KMS-11 (cell line): Measurements from ENCODE around the gene TMEFF2.

Source experiments
- H2AFZ ChIP-seq: fragments of 200-600 bp; sonication (generic); 2 replicates; pipeline ENCODE4 v1.6.1; 2016; ENCODE audit warnings: antibody characterized with exemption, mixed run types, low read depth
- H3K27ac ChIP-seq: fragments of 200-600 bp; sonication (generic); 2 replicates; pipeline ENCODE4 v1.6.1; 2016; ENCODE audit warnings: mild to moderate bottlenecking, mixed run types
- H3K27me3 ChIP-seq: fragments of 200-600 bp; sonication (generic); 2 replicates; pipeline ENCODE4 v1.6.1; 2017; ENCODE audit warnings: mild to moderate bottlenecking, low read depth, mixed run types, moderate library complexity; ENCODE audit not compliant: insufficient read depth
- H3K36me3 ChIP-seq: fragments of 200-600 bp; sonication (generic); 2 replicates; pipeline ENCODE4 v1.6.1; 2017; ENCODE audit warnings: mild to moderate bottlenecking, mixed run types; ENCODE audit not compliant: insufficient read depth
- H3K4me1 ChIP-seq: fragments of 200-600 bp; sonication (generic); 2 replicates; pipeline ENCODE4 v1.6.1; 2016; ENCODE audit warnings: mild to moderate bottlenecking, low read depth, mixed run types; ENCODE audit not compliant: poor library complexity, severe bottlenecking
- H3K4me2 ChIP-seq: fragments of 200-600 bp; sonication (generic); 2 replicates; pipeline ENCODE4 v1.7.0; 2016; ENCODE audit warnings: mild to moderate bottlenecking, mixed run types
- H3K4me3 ChIP-seq: fragments of 200-600 bp; sonication (generic); IDR thresholded peaks from 2 replicates; pipeline ENCODE4 v1.6.1; 2017; ENCODE audit warnings: low read depth, low read length, mixed read lengths; ENCODE audit not compliant: insufficient read depth
- H3K79me2 ChIP-seq: fragments of 200-600 bp; sonication (generic); 2 replicates; pipeline ENCODE4 v1.6.1; 2016; ENCODE audit warnings: low read depth, mixed run types; ENCODE audit not compliant: insufficient read depth
- H3K9ac ChIP-seq: fragments of 200-600 bp; sonication (generic); 2 replicates; pipeline ENCODE4 v1.6.1; 2016; ENCODE audit warnings: mild to moderate bottlenecking, mixed run types
- H4K20me1 ChIP-seq: fragments of 200-600 bp; sonication (generic); 2 replicates; pipeline ENCODE4 v1.6.1; 2016; ENCODE audit warnings: mild to moderate bottlenecking, mixed run types; ENCODE audit not compliant: insufficient read depth
- TF ChIP-seq, protein P1 (sequence below): fragments of 200-600 bp; sonication (generic); conservative IDR thresholded peaks from 2 replicates; pipeline ENCODE4 v1.6.1; 2017; ENCODE audit warnings: low read depth, mild to moderate bottlenecking, antibody characterized with exemption, low read length, moderate library complexity, mixed read lengths

The TMEFF2 gene

DNA sequence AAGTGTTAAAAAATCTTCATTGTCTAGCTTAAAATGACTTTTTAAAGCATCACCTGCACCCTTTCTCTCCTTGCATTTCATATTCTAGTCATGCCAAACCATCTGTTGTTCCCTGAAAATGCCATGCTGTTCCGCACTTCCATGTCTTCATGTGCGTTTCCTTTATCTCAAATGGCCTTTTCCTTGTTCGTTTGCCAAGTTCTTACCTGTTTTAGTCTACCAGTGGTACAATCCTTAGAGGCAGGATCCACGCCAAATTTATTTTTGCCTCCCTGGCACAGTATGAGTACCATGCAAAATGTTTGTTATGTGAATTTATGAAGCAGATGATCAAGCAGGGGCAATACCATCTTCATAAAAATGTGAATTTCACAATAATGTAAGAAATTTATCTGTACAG, 37.0 kb downstream of the TMEFF2 start:
- no peaks in the 10 kb centered on the region for H3K36me3 ChIP-seq
- H4K20me1 ChIP-seq = no peaks in the 10 kb centered on the region
- H3K4me1 ChIP-seq = no peaks in the 10 kb centered on the region
- TF ChIP-seq, protein P1, sequence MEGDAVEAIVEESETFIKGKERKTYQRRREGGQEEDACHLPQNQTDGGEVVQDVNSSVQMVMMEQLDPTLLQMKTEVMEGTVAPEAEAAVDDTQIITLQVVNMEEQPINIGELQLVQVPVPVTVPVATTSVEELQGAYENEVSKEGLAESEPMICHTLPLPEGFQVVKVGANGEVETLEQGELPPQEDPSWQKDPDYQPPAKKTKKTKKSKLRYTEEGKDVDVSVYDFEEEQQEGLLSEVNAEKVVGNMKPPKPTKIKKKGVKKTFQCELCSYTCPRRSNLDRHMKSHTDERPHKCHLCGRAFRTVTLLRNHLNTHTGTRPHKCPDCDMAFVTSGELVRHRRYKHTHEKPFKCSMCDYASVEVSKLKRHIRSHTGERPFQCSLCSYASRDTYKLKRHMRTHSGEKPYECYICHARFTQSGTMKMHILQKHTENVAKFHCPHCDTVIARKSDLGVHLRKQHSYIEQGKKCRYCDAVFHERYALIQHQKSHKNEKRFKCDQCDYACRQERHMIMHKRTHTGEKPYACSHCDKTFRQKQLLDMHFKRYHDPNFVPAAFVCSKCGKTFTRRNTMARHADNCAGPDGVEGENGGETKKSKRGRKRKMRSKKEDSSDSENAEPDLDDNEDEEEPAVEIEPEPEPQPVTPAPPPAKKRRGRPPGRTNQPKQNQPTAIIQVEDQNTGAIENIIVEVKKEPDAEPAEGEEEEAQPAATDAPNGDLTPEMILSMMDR = no peak
- no peak overlapping the region for H3K4me3 ChIP-seq
- no peak overlapping the region for H3K4me2 ChIP-seq
- no peak overlapping the region for H2AFZ ChIP-seq
- no peak overlapping the region for H3K9ac ChIP-seq
- H3K27me3 ChIP-seq = no peaks in the 10 kb centered on the region
- no peak overlapping the region for H3K27ac ChIP-seq
- no peaks in the 10 kb centered on the region for H3K79me2 ChIP-seq

GRCh38 chr2:192155511-192156118, 39.1 kb downstream of the TMEFF2 start:
- no peaks in the 10 kb centered on the region for H4K20me1 ChIP-seq
- no peak overlapping the region for H3K27ac ChIP-seq
- no peak overlapping the region for H3K4me2 ChIP-seq
- H3K4me3 ChIP-seq = no peak overlapping the region
- no peaks in the 10 kb centered on the region for H3K4me1 ChIP-seq
- no peaks in the 10 kb centered on the region for H3K79me2 ChIP-seq
- no peaks in the 10 kb centered on the region for H3K36me3 ChIP-seq
- no peaks in the 10 kb centered on the region for H3K27me3 ChIP-seq
- no peak overlapping the region for H3K9ac ChIP-seq
- TF ChIP-seq, protein P1 = no peak
- no peak overlapping the region for H2AFZ ChIP-seq

DNA sequence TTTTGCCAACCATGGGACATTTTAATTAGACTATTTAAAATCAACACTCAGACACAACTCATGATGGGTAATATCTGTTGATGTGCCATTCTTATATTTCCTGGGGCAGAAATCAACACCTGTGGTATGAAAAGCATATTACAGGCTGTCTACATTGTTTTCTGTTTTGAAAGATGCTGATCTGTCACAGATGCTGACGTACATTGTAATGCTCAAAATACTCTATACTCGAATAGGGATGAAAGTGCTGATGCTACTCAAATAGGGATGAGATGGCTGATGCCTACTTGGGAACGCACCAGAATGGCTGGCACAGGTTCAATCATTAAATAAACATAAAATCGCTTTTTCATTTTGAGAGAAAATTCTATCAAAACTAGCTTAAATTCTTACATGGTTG, 41.2 kb downstream of the TMEFF2 start:
- H3K4me2 ChIP-seq = no peak overlapping the region
- no peak overlapping the region for H3K27ac ChIP-seq
- H3K9ac ChIP-seq = no peak overlapping the region
- H3K4me3 ChIP-seq = no peak overlapping the region
- no peaks in the 10 kb centered on the region for H4K20me1 ChIP-seq
- no peaks in the 10 kb centered on the region for H3K4me1 ChIP-seq
- H3K27me3 ChIP-seq = no peaks in the 10 kb centered on the region
- H2AFZ ChIP-seq = no peak overlapping the region
- no peaks in the 10 kb centered on the region for H3K79me2 ChIP-seq
- TF ChIP-seq, protein P1 = no peak
- no peaks in the 10 kb centered on the region for H3K36me3 ChIP-seq

GRCh38 chr2:192151853-192152252, 42.9 kb downstream of the TMEFF2 start:
- TF ChIP-seq, protein P1 = no peak
- H3K79me2 ChIP-seq = no peaks in the 10 kb centered on the region
- H3K27ac ChIP-seq = no peak overlapping the region
- no peaks in the 10 kb centered on the region for H3K4me1 ChIP-seq
- H3K36me3 ChIP-seq = no peaks in the 10 kb centered on the region
- no peak overlapping the region for H3K4me3 ChIP-seq
- H3K9ac ChIP-seq = no peak overlapping the region
- no peaks in the 10 kb centered on the region for H3K27me3 ChIP-seq
- H3K4me2 ChIP-seq = no peak overlapping the region
- H4K20me1 ChIP-seq = no peaks in the 10 kb centered on the region
- no peak overlapping the region for H2AFZ ChIP-seq
